NCI-H748 (cell line): ENCODE measurements around the gene UBR1.
"Not testable (repeated sequence)": the region's sequence is repeated elsewhere in the genome, so short reads cannot be mapped to it uniquely, and the experiment has no call there.

Source experiments
- DNase-seq: peaks from one replicate; lab custom pipeline; 2025; ENCODE audit not compliant: unreplicated experiment; lab: John Stamatoyannopoulos, UW

Gene UBR1

GRCh38 chr15:42979113-42979512 lies 126.7 kb downstream of the UBR1 start:
- DNase-seq = not testable (repeated sequence)

DNA sequence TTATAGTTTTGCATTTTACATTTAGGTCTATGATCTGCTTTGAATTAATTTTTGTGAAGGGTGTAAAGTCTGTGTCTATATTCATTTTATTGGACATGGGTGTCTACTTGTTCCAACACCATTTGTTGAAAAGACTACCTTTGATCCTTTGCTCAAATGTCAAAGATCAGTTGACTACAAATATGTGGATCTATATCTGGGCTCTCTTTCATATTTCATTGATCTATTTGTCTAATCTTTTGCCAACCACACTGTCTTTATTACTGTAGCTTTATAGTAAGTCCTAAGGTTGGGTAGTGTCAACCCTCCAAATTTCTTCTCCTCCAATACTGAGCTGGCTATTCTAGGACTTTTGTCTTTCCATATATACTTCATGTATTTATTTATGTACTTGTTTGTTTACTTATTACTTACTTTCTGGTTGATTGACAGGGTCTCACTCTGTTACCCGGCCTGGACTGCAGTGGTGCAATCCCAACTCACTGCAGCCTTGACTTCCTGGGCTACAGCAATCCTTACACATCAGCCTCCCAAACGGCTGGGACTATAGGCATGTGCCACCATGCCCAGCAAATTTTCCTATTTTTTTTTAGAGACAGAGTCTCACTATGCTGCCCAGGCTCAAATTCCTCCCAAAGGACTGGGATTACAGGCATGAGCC lies 131.5 kb downstream of the UBR1 start:
- DNase-seq = no peak

- no peak for DNase-seq
Observed at GRCh38 chr15:42973114-42973513, 132.7 kb downstream of the UBR1 start.

GRCh38 chr15:42971830-42972229 lies 134.0 kb downstream of the UBR1 start:
- DNase-seq = no peak

GRCh38 chr15:42964476-42964875 lies 141.4 kb downstream of the UBR1 start:
- DNase-seq = no peak

DNA sequence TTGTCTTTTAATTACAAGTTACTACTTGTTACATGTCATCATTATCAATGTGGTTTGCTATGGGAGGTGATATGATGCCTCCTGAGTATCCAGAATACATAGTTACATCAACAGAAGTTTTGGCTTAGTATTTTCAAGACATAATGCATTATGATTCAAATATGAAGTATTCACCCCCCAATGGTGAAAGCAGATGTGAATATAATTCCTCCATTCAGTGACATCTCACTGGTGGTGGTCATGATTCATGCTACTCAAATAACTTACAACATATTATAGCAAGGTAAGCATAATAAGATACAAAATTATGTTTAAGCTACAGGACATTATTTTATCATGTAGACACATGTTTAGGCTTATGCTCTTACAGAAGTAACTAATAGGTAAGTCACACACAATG lies 150.3 kb downstream of the UBR1 start:
- no peak for DNase-seq

- no peak for DNase-seq
Observed at GRCh38 chr15:42954291-42954690, 151.5 kb downstream of the UBR1 start.

GRCh38 chr15:42948898-42949297 lies 156.9 kb downstream of the UBR1 start:
- not testable (repeated sequence) for DNase-seq

GRCh38 chr15:42940527-42940926 lies 165.3 kb downstream of the UBR1 start:
- no peak for DNase-seq

GRCh38 chr15:42939841-42940240 lies 166.0 kb downstream of the UBR1 start:
- DNase-seq = no peak

GRCh38 chr15:42937143-42937542 lies 168.7 kb downstream of the UBR1 start:
- DNase-seq = no peak

DNA sequence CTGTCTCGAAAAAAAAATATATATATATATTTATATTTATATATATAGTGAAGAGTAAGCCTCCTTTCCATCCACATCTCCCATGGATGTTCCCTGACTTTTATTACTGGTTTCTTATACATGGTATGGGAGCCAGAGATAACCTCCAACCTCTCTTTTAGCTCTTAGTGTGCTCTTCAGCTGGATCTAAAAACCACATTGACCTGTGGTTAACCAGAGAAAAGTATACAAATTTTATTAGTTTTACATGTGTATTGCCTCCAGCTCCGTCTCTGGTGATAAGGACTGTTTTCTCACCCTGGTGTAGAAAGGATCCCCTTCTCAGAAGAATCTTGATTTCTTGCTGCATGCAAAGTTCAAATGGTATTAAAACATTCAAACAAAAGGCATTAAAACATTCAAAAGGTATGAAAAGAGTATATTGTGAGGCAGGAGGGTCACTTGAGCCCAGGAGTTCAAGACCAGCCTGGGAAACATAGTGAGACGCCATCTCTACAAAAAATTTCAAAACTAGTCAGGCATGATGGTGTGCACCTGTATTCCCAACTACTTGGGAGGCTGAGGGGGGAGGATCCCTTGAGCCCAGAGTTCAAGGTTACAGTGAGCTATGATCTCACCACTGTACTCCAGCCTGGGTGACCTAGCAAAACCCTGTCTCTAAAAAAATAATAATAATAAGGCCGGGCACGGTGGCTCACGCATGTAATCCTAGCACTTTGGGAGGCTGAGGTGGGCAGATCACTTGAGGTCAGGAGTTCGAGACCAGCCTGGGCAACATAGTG lies 171.8 kb downstream of the UBR1 start:
- no peak for DNase-seq

DNA sequence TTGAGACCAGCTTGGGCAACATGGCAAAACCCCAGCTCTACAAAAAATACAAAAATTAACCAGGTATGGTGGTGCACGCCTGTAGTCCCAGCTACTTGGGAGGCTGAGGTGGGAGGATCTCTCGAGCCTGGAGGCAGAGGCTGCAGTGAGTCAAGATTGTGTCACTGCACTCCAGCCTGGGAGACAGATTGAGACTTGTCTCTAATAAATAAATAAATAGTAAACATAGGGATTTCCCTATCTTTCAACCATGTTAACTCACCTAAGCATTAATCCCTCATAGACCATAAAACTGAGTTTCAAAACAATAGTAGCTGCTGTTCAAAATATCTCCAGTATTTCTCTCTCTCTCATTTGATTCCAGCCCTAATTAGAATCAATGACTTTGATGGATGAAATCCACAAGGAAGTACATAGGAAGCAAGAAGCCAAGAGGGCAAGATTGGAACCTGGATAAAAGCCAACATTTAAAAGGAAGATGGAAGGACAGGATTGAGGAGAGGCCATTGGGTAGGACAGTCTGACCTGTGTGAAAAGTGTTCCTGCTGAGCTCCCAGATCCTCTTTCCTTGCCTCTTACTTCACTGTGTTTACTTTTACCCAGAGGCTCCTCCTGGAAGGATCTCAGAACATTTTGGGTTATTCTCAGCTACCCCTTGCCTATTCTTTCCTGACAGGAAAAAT lies 172.9 kb downstream of the UBR1 start:
- no peak for DNase-seq

DNA sequence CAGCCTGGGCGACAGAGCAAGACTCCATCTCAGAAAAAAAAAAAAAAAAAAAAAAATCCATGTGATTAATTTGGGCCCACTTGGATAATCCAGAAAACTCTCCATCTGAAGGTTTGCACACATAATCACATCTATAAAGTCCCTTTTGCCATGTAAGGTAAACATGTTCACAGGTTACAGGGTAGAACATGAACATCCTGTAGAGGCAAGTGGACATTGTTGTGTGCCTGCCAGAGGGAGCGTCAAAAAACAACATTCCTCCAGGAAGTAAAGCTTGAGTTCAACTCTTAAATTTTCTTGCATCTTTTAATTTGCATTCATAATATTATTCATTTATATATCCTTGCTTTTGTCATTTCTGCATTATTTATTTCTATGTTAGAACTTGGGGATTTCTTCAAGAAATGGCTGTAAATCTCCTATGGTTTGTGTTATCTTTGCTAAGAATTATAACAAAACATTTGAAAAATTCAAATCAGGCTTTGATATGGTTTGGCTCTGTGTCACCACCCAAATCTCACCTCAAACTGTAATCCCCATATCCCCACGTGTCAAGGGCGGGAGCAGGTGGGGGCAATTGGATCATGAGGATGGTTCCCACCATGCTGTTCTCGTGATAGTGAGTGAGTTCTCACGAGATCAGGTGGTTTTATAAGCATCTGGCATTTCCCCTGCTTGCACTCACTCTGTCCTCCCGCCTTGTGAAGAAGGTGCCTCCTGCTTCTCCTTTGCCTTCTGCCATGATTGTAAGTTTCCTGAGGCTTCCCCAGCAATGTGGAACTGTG lies 173.9 kb downstream of the UBR1 start:
- no peak for DNase-seq

DNA sequence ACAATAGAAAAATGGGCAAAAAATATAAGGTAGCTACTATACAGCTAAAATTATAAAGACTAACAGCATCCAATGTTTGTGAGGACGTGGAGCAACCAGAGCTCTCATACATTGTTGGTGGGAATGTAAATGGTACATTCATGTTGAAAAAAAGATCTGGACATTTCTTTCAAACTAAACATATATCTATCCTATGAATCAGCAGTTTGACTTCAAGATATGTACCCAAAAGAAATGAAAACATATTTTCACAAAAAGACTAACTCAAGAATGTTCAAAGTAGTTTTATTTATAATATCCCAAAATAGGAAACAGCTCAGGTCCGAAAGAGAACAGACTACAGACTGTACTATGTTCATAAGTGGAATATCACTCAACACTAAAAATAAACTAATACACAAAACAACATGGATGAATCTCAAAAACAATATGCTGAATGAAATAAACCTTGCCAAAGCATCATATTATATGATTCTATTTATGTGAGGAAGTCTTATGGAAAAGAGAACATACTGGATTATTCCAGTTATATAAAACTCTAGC lies 176.5 kb downstream of the UBR1 start:
- DNase-seq = no peak

DNA sequence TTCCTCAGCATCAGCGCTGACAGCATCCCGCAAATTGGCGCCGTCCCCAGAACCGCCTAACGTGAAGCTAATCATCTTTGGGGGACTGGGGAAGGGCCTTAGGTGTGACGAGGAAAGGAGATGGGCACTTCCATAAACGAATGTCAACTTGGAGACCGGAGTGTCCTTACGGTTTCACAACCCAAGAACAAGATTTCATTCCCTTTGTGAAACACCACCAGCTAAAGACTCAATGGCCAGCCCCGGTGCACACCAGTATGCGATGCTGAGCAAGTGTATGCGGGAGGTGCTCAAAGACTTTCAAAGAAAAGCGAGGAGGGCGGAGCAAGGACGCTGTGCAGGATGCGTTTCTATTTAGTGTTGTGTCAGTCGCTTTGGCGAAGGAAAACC lies 184.5 kb downstream of the UBR1 start:
- peak; percentile 46 for DNase-seq

- peak; percentile 96 for DNase-seq
Observed at GRCh38 chr15:42920519-42921341, 185.1 kb downstream of the UBR1 start, which contains the start of gene TTBK2. TSS of gene TTBK2 (minus strand) at chr15:42920778. CDS start at chr15:42878617, 42,161 bp downstream.

DNA sequence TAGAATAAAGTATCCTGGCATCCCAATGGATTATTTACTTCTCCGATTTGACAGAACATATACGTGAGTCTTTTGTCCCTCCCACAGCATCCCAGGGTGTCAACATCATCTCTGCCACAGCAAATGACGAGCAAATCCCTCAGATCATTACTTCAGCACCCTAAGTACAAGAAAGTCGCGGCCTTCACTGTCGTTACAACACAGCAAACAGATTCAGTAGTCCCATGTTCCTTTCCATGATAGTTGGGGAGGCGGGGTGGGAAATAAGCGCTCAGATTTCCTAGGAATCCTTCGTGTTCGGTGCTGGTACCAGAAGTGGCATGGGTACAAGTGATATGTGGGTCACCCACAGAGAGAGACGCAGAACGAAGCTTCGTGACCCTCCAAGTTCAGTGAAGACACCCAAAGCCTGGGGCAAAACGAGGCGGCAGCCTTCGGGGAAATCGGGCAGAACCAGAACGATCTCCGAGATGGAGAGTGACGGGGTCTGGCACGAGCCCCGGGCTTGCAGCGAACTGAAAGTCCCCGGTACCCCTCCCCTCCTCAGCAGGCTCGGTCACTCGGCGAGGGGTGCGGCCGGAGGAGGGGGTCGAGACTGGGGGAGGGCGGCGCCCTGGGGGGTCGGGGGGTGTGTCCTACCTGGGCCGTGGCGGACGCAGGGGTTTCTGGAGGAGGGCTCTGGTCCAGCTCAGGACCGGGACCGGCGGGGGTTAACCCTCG lies 185.9 kb downstream of the UBR1 start:
- peak; percentile 52 for DNase-seq

GRCh38 chr15:42919308-42919707 lies 186.5 kb downstream of the UBR1 start:
- peak; percentile 0 for DNase-seq
